ENCODE data around the gene RABGGTA.

DNA sequence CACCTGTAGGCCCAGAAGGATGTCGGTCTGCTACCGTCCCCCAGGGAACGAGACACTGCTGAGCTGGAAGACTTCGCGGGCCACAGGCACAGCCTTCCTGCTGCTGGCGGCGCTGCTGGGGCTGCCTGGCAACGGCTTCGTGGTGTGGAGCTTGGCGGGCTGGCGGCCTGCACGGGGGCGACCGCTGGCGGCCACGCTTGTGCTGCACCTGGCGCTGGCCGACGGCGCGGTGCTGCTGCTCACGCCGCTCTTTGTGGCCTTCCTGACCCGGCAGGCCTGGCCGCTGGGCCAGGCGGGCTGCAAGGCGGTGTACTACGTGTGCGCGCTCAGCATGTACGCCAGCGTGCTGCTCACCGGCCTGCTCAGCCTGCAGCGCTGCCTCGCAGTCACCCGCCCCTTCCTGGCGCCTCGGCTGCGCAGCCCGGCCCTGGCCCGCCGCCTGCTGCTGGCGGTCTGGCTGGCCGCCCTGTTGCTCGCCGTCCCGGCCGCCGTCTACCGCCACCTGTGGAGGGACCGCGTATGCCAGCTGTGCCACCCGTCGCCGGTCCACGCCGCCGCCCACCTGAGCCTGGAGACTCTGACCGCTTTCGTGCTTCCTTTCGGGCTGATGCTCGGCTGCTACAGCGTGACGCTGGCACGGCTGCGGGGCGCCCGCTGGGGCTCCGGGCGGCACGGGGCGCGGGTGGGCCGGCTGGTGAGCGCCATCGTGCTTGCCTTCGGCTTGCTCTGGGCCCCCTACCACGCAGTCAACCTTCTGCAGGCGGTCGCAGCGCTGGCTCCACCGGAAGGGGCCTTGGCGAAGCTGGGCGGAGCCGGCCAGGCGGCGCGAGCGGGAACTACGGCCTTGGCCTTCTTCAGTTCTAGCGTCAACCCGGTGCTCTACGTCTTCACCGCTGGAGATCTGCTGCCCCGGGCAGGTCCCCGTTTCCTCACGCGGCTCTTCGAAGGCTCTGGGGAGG lies 39.5 kb upstream of the RABGGTA start, which contains the start of gene LTB4R:
- TF ChIP-seq, protein P1, sequence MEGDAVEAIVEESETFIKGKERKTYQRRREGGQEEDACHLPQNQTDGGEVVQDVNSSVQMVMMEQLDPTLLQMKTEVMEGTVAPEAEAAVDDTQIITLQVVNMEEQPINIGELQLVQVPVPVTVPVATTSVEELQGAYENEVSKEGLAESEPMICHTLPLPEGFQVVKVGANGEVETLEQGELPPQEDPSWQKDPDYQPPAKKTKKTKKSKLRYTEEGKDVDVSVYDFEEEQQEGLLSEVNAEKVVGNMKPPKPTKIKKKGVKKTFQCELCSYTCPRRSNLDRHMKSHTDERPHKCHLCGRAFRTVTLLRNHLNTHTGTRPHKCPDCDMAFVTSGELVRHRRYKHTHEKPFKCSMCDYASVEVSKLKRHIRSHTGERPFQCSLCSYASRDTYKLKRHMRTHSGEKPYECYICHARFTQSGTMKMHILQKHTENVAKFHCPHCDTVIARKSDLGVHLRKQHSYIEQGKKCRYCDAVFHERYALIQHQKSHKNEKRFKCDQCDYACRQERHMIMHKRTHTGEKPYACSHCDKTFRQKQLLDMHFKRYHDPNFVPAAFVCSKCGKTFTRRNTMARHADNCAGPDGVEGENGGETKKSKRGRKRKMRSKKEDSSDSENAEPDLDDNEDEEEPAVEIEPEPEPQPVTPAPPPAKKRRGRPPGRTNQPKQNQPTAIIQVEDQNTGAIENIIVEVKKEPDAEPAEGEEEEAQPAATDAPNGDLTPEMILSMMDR (IDR thresholded peaks at IDR 0.05), result peak; percentile 67
- no peak for TF ChIP-seq EZH2 (IDR thresholded peaks at IDR 0.05; ENCODE audit: borderline replicate concordance, insufficient read depth, low read depth, low read length, poor library complexity, severe bottlenecking)
